Measurements from ENCODE around the gene WNT16. TPM values are rescaled to one million over a fixed set of nuclear protein-coding genes. Genes with fewer than 3 reads are reported as not detected.

The WNT16 gene
- total RNA-seq, 1 experiment from 2014 or later = 0.06 TPM

- H3K4me1 ChIP-seq = no peaks in the 10 kb centered on the region
- no peaks in the 10 kb centered on the region for H3K27me3 ChIP-seq
- H3K9me3 ChIP-seq (replicated peaks) = no peaks in the 10 kb centered on the region
- peaks cover 54% of the 10 kb centered on the region for H3K36me3 ChIP-seq
- DNase-seq = no peak
- no peak overlapping the region for H3K27ac ChIP-seq
- no peak overlapping the region for H3K4me3 ChIP-seq
Measured at GRCh38 chr7:121351682-121352081, 22.9 kb downstream of the WNT16 start.

DNA sequence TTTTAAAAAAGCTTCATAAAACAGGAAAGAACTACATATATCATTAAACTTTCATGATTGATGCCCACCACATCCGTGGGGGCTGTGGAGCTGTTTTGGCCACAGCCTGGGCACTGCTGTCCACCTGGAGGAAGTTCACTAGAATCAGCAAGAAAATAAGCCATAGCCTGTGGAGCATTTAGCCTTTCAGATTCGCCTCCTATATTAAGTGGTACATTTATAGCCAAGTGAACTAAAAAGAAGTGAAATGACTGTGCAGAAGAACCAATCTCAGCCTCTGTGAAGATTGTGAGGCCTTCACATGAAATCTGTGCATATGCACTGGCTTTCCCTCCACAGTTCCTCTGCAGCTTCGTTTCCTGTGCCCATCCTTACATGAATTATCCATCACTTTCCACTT, 23.5 kb downstream of the WNT16 start:
- H3K4me3 ChIP-seq = no peak overlapping the region
- no peak overlapping the region for H3K27ac ChIP-seq
- no peaks in the 10 kb centered on the region for H3K4me1 ChIP-seq
- no peaks in the 10 kb centered on the region for H3K27me3 ChIP-seq
- no peaks in the 10 kb centered on the region for H3K9me3 ChIP-seq (replicated peaks)
- H3K36me3 ChIP-seq = peaks cover 55% of the 10 kb centered on the region
- DNase-seq = no peak

DNA sequence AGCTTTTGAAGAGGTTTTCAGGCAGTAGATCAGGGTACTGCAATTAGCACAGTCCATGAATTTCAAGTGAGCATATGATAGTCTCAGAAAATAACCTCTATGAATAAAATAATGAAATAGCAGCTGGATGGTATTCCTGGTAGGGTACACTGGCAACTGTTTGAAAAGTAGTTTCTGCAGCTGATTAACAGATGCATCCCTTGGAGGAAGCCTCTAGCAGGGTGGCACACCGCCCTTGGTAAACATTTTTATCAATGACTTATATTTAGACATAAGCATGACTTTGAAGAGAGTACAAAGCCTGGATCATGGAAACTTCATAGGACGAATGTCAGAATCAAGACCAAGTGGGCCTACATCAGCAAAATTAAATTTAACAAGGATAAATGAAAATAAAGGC, 26.8 kb downstream of the WNT16 start:
- no peaks in the 10 kb centered on the region for H3K4me1 ChIP-seq

GRCh38 chr7:121360564-121360963, 31.8 kb downstream of the WNT16 start:
- no peaks in the 10 kb centered on the region for H3K9me3 ChIP-seq (replicated peaks)
- H3K36me3 ChIP-seq = peaks cover 63% of the 10 kb centered on the region
- no peak for DNase-seq
- no peak overlapping the region for H3K4me3 ChIP-seq
- H3K27me3 ChIP-seq = no peaks in the 10 kb centered on the region
- no peak overlapping the region for H3K27ac ChIP-seq
- no peaks in the 10 kb centered on the region for H3K4me1 ChIP-seq

More for the DNA sequence above, 26.8 kb downstream of the WNT16 start:
- Histone ChIP-seq H3K9me3 (replicated peaks) (no peaks in the 10 kb centered on the region), H3K27ac (no peak overlapping the region), H3K27me3 (no peaks in the 10 kb centered on the region), H3K36me3 (peaks cover 76% of the 10 kb centered on the region), H3K4me3 (no peak overlapping the region)
- DNase-seq = no peak

GRCh38 chr7:121366852-121367431, 38.1 kb downstream of the WNT16 start:
- H3K4me3 ChIP-seq = no peak overlapping the region
- H3K36me3 ChIP-seq = peaks cover 56% of the 10 kb centered on the region
- H3K4me1 ChIP-seq = no peaks in the 10 kb centered on the region; the same call in 1 of the 2 replicates
- no peaks in the 10 kb centered on the region for H3K27me3 ChIP-seq
- peak in 1 of 2 experiments; percentile 62 for DNase-seq
- H3K27ac ChIP-seq = no peak overlapping the region
- H3K9me3 ChIP-seq (replicated peaks) = no peaks in the 10 kb centered on the region

GRCh38 chr7:121369462-121369861, 40.7 kb downstream of the WNT16 start:
- no peak for DNase-seq
- no peak overlapping the region for H3K27ac ChIP-seq
- no peak overlapping the region for H3K4me3 ChIP-seq
- H3K36me3 ChIP-seq = peaks cover 54% of the 10 kb centered on the region
- H3K4me1 ChIP-seq = peaks cover 9% of the 10 kb centered on the region
- H3K27me3 ChIP-seq = no peaks in the 10 kb centered on the region
- H3K9me3 ChIP-seq (replicated peaks) = no peaks in the 10 kb centered on the region

- Histone ChIP-seq H3K4me1 (peaks cover 9% of the 10 kb centered on the region), H3K4me3 (no peak overlapping the region), H3K27me3 (no peaks in the 10 kb centered on the region), H3K36me3 (peaks cover 56% of the 10 kb centered on the region), H3K27ac (no peak overlapping the region), H3K9me3 (replicated peaks) (no peaks in the 10 kb centered on the region)
- DNase-seq = no peak
Measured at GRCh38 chr7:121371367-121371766, 42.6 kb downstream of the WNT16 start.

DNA sequence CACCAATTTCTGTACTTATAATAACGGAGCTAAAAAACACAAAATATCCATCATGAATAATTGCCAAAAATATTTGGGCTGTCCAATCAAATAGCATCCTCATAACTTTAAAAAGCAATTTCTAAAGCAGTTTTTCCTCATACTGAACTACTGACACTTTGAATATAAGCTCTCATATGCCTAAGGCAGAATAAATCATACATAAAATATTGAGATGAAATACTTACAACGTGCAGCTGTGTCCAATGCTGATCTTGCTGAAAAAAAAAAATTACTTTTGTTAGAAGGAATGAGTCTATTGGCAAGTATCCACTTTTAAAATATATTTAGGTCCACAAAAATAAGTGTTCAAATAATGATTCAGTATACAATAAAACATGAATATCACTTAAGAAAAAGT, 43.1 kb downstream of the WNT16 start:
- no peak for DNase-seq
- H3K36me3 ChIP-seq = peaks cover 59% of the 10 kb centered on the region
- no peak overlapping the region for H3K4me3 ChIP-seq
- H3K4me1 ChIP-seq = peaks cover 9% of the 10 kb centered on the region
- H3K27me3 ChIP-seq = no peaks in the 10 kb centered on the region
- no peaks in the 10 kb centered on the region for H3K9me3 ChIP-seq (replicated peaks)
- no peak overlapping the region for H3K27ac ChIP-seq

GRCh38 chr7:121372376-121373010, 43.7 kb downstream of the WNT16 start:
- Histone ChIP-seq H3K27me3 (no peaks in the 10 kb centered on the region), H3K27ac (peak overlapping the region; percentile 32; the same call in 1 of the 2 replicates), H3K36me3 (peaks cover 60% of the 10 kb centered on the region), H3K4me3 (no peak overlapping the region), H3K9me3 (replicated peaks) (no peaks in the 10 kb centered on the region), H3K4me1 (peaks cover 9% of the 10 kb centered on the region)
- DNase-seq = peak in 1 of 2 experiments; percentile 27

- peak overlapping the region; percentile 32; the same call in 1 of the 2 replicates for H3K27ac ChIP-seq
- DNase-seq = no peak
- H3K9me3 ChIP-seq (replicated peaks) = no peaks in the 10 kb centered on the region
- H3K27me3 ChIP-seq = no peaks in the 10 kb centered on the region
- peaks cover 67% of the 10 kb centered on the region for H3K36me3 ChIP-seq
- H3K4me1 ChIP-seq = peaks cover 9% of the 10 kb centered on the region
- H3K4me3 ChIP-seq = no peak overlapping the region
Measured at GRCh38 chr7:121373177-121373576, 44.4 kb downstream of the WNT16 start.

DNA sequence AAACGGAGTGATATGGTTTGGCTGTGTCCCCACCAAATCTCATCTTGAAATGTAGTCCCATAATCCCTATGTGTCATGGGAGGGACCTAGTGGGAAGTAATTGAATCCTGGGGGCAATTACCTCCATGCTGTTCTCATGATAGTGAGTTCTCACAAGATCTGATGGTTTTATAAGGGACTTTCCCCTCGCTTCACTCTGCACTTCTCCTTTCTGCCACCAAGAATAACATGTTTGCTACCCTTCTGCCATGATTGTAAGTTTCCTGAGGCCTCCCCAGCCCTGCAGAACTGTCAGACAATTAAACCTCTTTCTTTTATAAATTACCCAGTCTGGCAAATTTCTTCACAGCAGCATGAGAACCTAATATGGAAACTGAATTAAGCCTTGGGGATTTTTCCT, 48.2 kb downstream of the WNT16 start:
- Histone ChIP-seq H3K4me3 (no peak overlapping the region), H3K4me1 (peaks cover 19% of the 10 kb centered on the region), H3K27ac (no peak overlapping the region), H3K9me3 (replicated peaks) (no peaks in the 10 kb centered on the region), H3K36me3 (peaks cover 58% of the 10 kb centered on the region), H3K27me3 (no peaks in the 10 kb centered on the region)
- no peak for DNase-seq

DNA sequence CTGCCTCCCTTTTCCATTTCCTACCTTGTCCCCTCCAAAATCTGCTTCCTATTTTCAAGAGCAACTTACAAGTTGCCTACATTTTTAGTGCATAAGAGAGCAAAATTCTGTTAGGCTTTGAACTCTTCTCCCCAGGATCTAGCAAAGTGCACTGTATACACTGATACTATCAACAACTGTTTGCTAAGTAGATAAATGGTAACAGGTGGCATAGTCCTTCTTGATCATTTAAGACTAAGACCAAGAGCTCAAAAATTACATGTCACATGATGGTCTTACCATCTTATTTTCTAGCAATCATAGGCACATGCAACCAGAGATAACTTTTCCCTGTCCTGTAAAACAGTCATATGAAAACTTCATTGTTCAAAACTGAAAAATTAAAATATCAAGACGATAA, 51.1 kb downstream of the WNT16 start:
- no peaks in the 10 kb centered on the region for H3K9me3 ChIP-seq (replicated peaks)
- peak in 1 of 2 experiments; percentile 60 for DNase-seq
- no peak overlapping the region for H3K27ac ChIP-seq
- H3K4me1 ChIP-seq = peaks cover 18% of the 10 kb centered on the region
- no peak overlapping the region for H3K4me3 ChIP-seq
- no peaks in the 10 kb centered on the region for H3K27me3 ChIP-seq
- H3K36me3 ChIP-seq = peaks cover 47% of the 10 kb centered on the region

DNA sequence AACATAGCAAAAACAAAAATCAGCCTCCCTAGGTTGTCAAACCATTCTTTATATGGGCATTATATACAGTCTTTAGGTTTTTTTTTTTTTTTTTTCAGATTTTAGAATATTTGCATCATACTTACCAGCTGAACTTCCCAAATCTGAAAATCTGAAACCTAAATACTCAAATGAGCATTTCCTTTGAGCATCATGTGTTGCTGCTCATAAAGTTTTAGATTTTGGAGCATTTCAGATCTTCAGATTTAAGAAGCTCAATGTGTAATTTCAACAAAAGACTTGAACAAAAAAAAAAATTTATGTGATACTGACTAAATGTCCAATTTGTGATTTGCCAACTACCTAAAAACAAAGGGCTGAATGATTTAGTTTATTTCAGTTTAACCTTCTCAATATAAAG, 53.7 kb downstream of the WNT16 start:
- Histone ChIP-seq H3K9me3 (replicated peaks) (no peaks in the 10 kb centered on the region), H3K27ac (no peak overlapping the region), H3K4me3 (no peak overlapping the region), H3K36me3 (peaks cover 30% of the 10 kb centered on the region), H3K27me3 (no peaks in the 10 kb centered on the region), H3K4me1 (peaks cover 37% of the 10 kb centered on the region)
- no peak for DNase-seq

DNA sequence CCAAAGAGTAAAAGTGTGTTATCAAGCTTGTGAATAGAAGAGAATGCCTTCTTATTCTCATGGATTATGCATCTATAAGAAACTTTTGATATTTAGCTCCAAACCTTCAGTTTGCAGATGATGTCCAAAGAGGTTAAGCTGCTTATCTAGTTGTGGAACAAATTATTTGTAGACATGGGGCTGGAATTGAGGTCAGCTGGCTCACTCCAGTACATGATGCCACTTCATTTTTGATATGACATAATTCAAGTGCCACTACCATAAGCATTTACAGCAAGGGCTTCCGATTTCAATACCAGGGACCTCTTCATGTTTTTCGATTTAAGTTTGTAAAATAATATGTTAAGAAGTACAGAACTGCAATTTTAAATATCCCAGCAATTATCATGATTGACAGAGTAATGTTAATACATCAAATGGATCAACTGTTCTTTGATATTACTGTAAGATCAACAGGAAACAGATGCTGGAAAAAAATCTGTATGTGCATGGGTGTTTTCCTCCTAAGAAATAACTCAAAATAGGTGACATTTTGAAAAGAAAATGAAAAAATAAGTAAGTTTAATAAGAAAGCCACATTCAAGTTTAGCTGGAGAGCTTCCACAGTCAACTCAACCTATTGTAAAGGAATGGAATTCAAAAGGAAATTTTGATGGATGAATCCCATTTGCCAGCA, 54.6 kb downstream of the WNT16 start:
- no peaks in the 10 kb centered on the region for H3K27me3 ChIP-seq
- H3K36me3 ChIP-seq = peaks cover 21% of the 10 kb centered on the region
- no peak overlapping the region for H3K4me3 ChIP-seq
- no peaks in the 10 kb centered on the region for H3K9me3 ChIP-seq (replicated peaks)
- DNase-seq = no peak
- H3K27ac ChIP-seq = no peak overlapping the region
- H3K4me1 ChIP-seq = peaks cover 37% of the 10 kb centered on the region

DNA sequence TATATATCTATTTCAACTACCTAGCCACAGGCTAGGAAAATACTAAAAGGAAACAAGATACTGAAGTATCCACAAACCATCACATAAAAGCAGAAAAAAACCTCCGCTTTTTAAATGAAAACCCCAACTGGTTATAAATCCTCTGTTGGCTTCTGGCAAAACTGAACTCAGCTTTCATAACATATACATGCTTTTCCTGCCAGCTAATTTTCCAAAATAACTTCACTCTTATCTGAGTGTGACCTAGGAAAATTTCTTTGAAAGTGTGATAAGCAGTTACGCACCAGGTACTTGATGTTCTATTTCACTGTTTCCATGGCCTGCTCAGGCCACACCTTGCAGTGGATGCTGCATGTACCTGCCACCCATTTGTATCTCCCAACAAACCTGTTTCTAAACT, 55.5 kb downstream of the WNT16 start:
- no peak for DNase-seq
- no peak overlapping the region for H3K27ac ChIP-seq
- peaks cover 13% of the 10 kb centered on the region for H3K36me3 ChIP-seq
- no peaks in the 10 kb centered on the region for H3K9me3 ChIP-seq (replicated peaks)
- no peaks in the 10 kb centered on the region for H3K27me3 ChIP-seq
- peaks cover 37% of the 10 kb centered on the region for H3K4me1 ChIP-seq
- H3K4me3 ChIP-seq = no peak overlapping the region
